GM13976 (cell line): ENCODE results near the gene TIRAP.

Source experiments
- DNase-seq: peaks from one replicate; pipeline ENCODE4 v3.0.0; 2012; ENCODE audit warnings: low spot score
- in situ Hi-C: fragments of 300-500 bp; cut with MboI; formaldehyde crosslinking; loops from one replicate; pipeline ENCODE4 v1.12.0; 2022; ENCODE audit warnings: low sequenced_read_pairs, mixed read lengths, inconsistent platforms; ENCODE audit not compliant: unreplicated experiment
- TF ChIP-seq, protein P1 (sequence below): IDR thresholded peaks from 2 replicates; pipeline ENCODE4 v1.5.1; 2012; ENCODE audit warnings: borderline replicate concordance, mild to moderate bottlenecking; ENCODE audit not compliant: insufficient read depth; ENCODE audit errors: extremely low read depth, missing control alignments, control extremely low read depth

TIRAP gene

DNA sequence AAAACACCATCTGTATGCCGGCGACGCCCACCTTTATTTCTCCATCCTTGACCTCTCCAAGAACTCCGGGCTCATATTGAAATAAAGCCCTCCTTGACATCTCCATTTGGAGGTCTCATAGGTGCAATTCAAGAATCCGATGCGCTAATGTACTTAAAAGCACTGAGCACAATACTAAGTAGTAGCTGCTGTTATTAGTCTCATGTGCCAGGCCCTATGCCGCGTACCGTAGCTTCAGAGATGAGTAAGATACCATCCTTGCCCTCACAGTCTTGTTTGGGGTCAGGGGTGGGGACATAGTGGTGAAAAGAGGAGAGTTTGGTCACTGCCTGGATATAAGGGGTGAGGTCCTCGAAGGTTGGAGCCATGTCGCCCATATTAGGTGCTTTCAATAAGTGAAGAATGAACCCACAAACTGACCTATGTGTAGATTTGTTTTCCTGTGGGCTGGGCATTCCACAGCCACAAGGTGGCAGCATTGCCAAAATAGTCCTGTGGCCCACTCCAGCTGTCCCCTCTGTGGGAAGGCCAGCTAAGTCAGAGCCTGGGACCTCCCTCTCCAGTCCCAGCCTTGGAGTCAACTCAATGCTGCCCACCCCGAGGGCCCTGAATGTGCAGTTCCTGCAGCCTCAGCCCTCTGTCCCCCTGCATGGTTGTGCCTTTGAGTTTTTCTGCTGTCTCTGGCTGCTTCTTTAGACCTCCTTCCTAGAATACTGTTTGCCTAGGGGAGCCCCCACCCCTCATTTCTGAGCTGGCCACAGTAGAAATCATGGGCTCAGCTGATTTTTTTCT is 27.5 kb downstream of the TIRAP start:
- in situ Hi-C loops: no loop called here
- peak; percentile 61 for DNase-seq
- TF ChIP-seq, protein P1, sequence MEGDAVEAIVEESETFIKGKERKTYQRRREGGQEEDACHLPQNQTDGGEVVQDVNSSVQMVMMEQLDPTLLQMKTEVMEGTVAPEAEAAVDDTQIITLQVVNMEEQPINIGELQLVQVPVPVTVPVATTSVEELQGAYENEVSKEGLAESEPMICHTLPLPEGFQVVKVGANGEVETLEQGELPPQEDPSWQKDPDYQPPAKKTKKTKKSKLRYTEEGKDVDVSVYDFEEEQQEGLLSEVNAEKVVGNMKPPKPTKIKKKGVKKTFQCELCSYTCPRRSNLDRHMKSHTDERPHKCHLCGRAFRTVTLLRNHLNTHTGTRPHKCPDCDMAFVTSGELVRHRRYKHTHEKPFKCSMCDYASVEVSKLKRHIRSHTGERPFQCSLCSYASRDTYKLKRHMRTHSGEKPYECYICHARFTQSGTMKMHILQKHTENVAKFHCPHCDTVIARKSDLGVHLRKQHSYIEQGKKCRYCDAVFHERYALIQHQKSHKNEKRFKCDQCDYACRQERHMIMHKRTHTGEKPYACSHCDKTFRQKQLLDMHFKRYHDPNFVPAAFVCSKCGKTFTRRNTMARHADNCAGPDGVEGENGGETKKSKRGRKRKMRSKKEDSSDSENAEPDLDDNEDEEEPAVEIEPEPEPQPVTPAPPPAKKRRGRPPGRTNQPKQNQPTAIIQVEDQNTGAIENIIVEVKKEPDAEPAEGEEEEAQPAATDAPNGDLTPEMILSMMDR: peak; percentile 88

DNA sequence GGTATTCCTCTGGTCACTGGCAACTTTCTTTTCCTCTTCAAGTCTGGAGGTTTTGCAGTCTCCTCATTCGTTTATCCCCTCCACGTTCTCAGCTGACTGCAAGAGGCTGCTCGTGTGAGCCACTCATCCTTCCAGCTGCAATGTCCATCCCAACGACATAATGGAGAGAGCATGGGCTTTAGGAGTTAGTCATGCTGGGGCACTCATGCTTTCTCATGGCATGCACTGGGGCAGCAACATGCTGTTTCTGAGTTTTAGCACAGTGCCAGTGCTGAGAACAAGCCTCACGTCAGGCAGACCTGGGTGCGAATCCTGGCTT is 28.1 kb downstream of the TIRAP start:
- DNase-seq: no peak
- TF ChIP-seq, protein P1: no peak
- in situ Hi-C loops: no loop called here

DNA sequence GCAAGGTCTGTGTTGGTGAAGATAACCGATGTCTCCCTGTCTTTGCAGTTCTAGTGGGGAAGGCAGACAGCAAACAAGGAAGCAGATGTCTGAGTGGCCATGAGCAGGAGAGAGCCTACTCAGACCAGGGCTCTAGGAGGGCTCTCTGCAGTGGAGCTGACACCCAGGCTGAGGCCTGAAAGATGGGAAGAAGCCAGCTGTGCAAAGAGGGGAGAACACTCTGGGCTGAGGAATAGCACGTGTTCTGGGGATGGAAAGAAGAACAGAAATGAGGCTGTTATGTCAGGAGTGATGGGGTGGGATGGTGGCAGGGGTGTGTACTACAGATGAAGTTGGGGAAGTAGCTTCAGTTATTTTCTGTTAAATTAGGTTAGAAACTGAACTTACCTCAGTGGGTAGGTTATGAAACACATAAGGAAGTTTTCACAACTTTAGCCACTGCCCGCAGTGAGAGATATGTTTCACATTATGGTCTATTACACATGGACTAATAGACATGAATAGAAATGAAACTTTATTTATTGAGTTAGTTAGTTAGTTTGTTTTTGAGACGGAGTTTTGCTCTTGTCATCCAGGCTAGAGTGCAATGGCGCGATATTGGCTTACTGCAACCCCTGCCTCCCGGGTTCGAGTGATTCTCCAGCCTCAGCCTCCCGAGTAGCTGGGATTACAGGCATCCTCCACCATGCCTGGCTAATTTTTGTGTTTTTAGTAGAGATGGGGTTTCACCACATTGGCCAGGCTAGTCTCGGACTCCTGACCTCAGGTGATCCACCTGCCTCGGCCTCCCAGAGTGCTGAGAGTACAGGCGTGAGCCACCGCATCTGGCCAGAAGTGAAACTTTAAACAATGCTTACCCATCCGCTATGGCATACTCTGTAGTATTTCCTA is 28.8 kb downstream of the TIRAP start:
- TF ChIP-seq, protein P1: no peak
- peak; percentile 55 for DNase-seq
- in situ Hi-C loops: no loop called here

DNA sequence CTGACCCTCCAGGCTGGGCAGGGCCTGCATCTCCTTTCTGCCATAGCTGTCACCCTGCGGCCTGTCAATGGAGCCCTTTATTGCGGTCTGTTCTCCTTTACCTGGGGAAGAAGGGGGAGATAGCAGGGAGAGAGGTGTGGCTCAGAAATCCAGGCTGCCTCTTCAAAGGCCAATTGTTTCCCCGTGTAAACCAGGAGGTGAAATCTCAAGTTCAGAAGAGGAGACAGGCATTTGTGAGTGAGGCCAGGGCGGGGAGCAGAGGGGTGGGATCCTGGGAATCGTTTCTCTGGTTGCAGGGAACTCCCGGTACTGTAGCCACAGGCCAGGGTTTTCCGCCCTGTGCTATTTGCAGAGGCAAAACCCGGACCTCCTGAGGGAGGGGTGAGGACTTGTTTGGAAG is 30.1 kb downstream of the TIRAP start:
- TF ChIP-seq, protein P1: no peak
- in situ Hi-C loops: no loop called here
- no peak for DNase-seq

DNA sequence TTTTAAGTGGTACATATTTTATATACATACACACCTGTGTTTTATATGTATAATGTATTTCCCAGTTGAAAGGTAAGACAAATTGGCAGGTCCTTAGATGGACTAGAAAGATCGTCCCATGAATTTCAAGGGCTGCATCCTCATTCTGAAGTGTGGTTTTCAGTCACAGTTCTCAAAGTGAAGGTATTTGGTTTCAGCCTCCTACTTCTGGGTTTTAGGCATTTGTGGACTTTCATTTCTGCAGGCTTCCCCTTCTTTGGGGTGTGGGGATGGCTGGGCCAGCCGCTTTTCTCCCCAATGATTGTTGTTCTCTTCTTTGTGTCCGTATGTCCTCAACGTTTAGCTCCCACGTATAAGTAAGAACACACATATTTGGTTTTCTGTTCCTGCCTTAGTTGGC is 30.9 kb downstream of the TIRAP start:
- DNase-seq: no peak
- TF ChIP-seq, protein P1: no peak
- in situ Hi-C loops: no loop called here

DNA sequence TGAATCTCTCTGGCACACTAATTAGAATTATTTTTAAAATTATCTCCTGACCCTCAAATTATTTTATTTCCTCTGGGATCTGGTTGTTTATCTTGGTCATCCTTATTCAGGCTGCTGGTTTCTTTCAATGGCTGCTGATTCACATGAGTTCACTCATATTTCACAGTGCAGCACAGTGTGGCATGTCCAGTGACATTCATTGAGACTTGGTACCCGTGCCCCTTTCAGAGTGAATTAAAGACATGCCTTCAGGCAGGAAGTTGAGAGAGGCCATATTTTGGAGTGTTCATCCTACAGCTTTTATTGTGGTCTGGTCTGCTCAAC is 34.5 kb downstream of the TIRAP start:
- in situ Hi-C loops: no loop called here

More for the DNA sequence above, 34.5 kb downstream of the TIRAP start:
- TF ChIP-seq, protein P1: no peak
- DNase-seq: no peak
